Measurements from ENCODE around the gene HLTF.

GRCh38 chr3:149061776-149062175 lies 24.6 kb downstream of the HLTF start:
- TF ChIP-seq CTCF (conservative IDR thresholded peaks at IDR 0.05; ENCODE audit: low read depth in 2 of 2) (no peak), POLR2AphosphoS5 (IDR thresholded peaks at IDR 0.05; ENCODE audit: low read depth) (no peak), EZH2 (IDR thresholded peaks at IDR 0.05; ENCODE audit: low read depth, unreplicated experiment) (no peak), REST (IDR thresholded peaks at IDR 0.05; ENCODE audit: unreplicated experiment) (no peak)

Data from GM23338 (cell line).